Measurements from ENCODE around the gene OTOP2.

OTOP2 gene

DNA sequence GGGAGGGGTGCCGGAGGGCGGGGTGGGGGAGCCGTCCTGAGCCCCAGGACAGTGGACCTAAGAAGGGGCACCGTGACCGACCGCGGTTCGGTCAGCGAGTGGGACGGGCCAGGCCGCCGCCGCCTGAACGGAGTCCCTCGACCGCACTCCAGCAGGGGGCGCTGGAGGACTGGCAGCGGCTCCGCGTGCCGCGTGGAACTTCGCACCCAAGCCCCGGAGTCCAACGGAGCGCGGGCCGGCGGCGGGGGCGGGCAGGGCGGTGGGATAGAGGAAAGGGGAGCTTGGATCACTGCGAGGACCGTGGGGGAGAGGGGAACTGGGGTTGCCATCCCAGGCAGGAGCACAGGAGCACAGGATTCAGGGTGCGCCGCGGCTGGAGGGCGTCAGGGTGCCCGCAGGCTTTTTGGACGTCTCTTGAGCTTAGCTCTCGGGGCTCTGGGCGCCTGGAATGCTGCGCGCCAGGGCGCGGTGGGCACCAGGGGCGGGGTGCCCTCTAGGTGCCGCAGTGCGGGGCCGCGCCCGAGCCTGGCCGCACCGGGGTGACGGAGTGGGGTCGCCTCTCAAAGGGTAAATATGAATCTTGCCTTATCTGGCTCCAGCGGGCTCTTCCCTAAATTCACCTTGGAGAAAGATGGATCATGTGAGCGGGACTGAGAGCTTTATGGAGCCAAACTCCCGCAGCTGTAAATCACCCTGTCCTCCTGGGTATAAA lies 379 bp upstream of the OTOP2 start:
- peak in 32 of 51 donors; percentile 3 to 80 (median 25) for DNase-seq

GRCh38 chr17:74925242-74925641 lies 1.2 kb downstream of the OTOP2 start:
- no peak for DNase-seq

- no peak for DNase-seq
Observed at GRCh38 chr17:74928786-74929185, 4.7 kb downstream of the OTOP2 start.

GRCh38 chr17:74930535-74931036 lies 6.5 kb downstream of the OTOP2 start:
- DNase-seq = no peak

- no peak for DNase-seq
Observed at GRCh38 chr17:74935048-74935447, 11.0 kb downstream of the OTOP2 start.

DNA sequence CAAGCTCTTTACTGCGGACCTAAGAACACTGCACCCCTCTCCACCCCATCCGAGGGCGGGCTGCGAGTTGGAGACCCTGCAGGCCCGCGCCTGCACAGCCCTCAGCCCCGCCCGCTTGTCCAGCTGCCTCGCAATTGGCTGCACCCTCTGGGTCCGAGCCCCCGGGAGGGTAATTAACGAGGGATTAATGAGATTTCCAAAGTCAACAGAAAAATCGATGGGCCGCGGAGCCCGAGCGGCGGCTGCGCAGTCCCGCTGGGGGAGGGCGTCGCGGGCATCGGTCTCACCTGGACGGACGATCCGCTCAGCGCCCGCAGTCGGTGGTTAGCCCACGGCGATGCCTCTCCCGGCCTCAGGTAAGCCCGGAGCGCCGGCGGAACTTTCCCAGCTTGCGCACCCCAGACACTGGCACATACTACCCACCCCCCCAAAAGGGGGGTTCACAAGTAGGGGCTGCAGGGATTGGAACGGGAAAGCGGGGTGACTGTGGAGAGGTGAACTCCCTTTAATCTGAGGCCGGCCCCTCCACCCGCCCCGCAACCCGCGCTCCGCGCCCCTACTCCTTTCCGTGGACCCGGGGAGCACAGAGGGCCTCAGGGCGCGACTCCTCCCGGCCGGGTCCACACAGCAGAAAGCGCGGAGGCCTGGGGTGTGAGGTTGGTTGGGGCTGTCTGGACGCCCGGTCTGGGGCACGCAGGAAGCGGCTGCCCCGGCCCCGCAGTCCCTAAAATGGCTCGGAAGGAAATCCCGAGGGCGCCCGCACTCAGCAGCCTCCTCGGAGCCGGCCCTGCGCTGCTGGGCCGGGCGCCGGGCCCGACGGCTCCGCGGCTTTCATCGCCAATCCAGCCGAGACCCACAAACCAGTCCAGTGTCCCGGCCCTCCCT lies 11.8 kb downstream of the OTOP2 start, which contains the start of gene OTOP3:
Gene OTOP3 (plus strand): TSS at position 314 of the 885 bp plus-strand sequence. CDS start 24 bp downstream, at position 338.
- DNase-seq = no peak

DNA sequence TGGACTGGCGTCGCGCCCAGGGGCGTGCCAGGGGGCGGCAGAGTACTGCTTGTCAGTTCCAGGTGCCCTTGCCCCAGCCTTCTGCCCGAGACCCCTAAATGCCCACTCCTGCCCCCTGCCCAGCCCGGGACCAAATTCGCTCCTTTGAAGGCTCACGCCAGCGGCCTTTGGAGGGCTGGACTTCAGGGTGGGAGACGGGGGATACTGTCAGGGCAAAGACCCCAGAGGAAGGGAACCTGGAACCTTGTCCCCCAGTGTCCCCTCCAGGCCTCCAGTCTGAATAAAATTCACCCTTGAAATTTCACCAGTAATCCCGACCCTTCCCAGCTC lies 12.4 kb downstream of the OTOP2 start:
- no peak for DNase-seq

GRCh38 chr17:74937064-74938051 lies 13.3 kb downstream of the OTOP2 start:
- DNase-seq = no peak

DNA sequence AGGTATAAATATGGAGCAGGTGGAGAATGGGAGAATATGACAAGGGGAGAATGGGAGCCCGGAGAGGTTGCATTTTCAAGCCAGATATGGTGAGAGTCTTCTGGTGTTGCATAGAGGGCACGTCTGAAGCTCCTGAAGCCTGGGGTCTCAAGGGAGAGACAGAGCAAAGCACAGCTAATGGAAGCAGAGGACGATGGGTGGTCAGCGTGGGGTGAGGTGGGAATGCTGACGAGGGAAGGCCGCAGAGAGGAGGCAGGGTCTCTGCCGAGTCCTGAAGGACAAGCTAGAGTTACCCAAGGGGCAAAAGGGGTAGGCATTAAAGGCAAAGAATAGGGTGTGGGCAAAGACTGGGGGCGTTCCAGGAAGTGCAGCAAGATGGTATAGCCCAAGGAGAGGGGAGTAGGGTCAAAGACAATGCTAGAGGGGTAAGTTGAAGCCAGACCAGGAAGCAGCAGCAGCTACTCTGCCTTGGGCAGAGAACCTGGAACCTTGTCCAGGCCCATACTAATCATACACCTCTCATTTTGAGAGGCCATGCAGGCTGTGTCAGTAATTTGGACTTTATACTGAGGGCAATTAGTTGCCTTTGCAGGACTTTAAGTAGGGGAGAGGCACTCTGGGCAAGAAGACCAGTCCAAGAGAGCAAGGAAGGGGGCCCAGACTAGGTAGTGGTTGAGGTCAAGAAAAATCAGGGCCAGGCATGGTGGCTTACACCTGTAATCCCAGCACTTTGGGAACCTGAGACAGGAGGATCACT lies 14.3 kb downstream of the OTOP2 start:
- DNase-seq = no peak

DNA sequence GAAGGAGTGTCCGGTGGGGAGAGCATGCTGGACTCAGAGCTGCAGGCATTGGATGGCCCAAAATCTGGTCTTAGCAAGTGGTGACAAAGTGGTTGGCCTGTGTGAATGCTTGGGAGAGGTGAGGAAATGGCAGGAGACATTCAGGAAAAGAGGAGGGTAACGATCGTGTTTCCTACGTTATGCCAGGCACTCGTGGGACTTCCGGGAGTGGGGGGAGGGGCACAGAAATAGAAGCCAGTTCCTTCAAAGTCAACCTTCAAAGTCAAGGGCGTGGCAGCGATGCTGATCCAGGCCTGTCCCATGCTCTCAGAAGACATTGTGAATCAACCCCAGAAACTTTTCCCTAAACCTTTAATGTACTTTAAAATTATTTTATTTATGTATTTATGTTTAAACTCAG lies 15.5 kb downstream of the OTOP2 start:
- no peak for DNase-seq

DNA sequence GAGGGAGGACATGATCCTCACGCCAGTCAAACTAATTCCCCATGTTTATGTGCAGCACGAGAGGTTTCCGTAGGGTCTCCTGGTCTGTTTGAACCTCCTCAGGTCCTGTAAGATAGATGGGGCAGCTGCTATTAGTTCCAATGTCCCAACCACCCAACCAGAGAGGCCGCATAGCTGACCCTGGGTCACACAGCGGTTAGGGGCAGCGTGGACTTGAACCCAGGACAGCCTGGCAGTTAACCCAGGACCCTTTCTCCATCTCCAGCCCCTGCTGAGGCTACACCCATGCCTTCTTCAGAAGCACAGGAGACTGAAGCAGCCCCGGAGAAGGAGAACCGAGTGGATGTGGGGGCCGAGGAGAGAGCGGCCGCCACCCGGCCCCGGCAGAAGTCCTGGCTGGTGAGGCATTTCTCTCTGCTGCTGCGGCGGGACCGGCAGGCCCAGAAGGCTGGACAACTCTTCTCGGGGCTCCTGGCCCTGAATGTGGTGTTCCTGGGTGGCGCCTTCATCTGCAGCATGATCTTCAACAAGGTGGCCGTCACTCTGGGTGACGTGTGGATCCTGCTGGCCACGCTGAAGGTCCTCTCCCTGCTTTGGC lies 17.2 kb downstream of the OTOP2 start:
- no peak for DNase-seq

DNA sequence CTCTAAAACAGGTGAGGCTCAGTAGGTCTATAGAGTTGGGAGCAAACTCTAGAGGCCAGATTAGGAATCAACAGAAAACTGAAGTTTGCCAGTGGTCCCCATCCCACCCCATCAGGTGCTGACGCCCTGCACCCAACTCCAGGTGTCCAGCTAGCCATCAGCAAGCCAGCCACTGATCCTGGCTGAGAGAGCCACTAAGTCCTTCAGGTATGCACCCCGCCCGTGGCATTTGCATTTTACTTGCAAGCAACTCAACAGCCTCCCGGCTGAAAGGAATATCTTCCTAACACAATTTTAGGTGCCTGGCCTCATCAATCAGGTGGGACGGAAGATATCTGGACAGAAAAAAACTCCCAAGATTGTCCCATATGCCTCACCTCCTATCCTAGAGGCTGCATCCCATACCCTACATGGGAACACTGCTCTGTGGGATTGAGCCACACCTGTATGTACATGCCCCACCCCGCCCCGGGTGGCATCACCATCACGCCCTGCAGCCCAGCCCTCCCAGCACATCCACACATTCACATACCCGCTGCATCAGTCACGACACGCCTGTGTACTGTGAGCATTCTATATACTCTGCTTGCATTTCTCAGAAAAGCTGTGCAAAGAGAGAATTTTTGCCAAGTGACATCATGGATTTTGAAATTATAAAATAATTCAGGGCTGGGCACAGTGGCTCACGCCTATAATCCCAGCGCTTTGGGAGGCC lies 19.9 kb downstream of the OTOP2 start:
- DNase-seq = peak in 1 of 51 donors; percentile 27

DNA sequence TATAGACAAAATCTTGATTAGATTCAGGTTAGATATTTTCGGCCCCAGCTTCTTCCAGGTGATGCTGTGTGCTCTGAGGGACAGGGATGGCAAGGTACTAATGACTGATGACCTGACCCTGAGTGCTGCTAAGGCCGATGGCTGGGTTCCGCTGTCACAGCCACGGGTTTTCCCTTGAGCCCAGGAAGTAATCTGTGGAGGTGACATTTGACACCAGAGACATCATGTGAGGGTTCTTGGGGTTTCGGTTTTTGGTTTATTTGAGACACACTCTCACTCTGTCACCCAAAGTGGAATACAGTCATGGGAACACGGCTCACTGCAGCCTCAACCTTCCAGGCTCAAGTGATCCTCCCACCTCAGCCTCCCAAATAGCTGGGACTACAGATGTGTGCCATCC lies 21.5 kb downstream of the OTOP2 start:
- DNase-seq = no peak

DNA sequence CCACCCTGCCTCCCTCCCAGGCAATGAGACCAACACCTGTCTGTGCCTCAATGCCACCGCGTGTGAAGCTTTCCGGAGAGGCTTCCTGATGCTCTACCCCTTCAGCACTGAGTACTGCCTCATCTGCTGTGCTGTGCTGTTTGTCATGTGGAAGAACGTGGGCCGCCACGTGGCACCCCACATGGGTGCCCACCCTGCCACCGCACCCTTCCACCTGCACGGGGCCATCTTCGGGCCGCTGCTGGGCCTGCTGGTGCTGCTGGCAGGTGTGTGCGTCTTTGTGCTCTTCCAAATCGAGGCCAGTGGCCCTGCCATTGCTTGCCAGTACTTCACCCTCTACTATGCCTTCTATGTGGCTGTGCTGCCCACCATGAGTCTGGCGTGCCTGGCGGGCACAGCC lies 22.6 kb downstream of the OTOP2 start:
- DNase-seq = no peak

- no peak for DNase-seq
Observed at GRCh38 chr17:74947041-74947754, 23.1 kb downstream of the OTOP2 start.

GRCh38 chr17:74949455-74950115 lies 25.5 kb downstream of the OTOP2 start:
- no peak for DNase-seq

DNA sequence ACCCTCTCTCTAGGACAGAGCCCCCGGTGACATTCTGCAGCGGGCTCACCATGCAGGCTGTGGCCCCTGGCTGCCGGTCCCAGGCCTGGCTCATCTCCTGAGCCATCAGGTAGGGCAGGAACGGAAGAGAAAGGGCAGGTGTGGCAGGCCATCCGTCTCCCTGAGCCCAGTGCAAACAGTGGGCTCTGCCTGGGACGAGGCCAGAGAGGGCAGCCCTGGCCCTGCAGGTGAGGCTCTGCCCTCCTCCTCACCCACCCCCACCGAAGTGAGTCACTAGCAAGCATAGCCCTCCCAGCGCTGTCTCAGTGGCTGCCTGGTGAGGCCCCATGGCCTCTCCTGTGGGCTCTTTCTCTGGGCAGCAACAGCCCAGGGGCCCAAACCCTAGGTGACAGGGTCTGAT lies 26.1 kb downstream of the OTOP2 start:
- no peak for DNase-seq

GRCh38 chr17:74951065-74951464 lies 27.0 kb downstream of the OTOP2 start:
- no peak for DNase-seq
